PC-9 (cell line): ENCODE results near the gene CAPS2.

Source experiments
- CTCF ChIP-seq: fragments of 200-600 bp; sonication (generic); conservative IDR thresholded peaks from 2 replicates; pipeline ENCODE4 v1.6.1; 2017; ENCODE audit warnings: mixed run types, antibody characterized with exemption, mild to moderate bottlenecking, moderate library complexity
- EZH2 ChIP-seq: fragments of 200-600 bp; sonication (generic); IDR thresholded peaks from 2 replicates; pipeline ENCODE4 v1.8.0; 2017; ENCODE audit warnings: antibody characterized with exemption, low read depth

DNA sequence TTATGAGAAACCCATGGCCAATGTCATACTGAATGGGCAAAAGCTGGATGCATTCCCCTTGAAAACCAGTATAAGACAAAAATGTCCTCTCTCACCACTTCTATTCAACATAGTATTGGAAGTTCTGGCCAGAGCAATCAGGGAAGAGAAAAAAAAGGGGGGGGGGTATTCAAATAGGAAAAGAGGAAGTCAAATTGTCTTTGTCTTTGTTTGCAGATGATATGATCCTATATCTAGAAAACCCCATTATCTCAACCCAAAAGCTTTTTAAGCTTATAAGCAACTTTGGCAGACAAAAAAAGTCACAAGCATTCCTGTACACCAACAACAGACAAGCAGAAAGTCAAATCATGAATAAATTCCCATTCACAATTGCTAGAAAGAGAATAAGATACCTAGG is 23.9 kb upstream of the CAPS2 start:
- no peak for TF ChIP-seq CTCF
- no peak for TF ChIP-seq EZH2
